Kidney tubule cell (primary cell): ENCODE results near the gene PAX4.
"Not testable (repeated sequence)": the region's sequence is repeated elsewhere in the genome, so short reads cannot be mapped to it uniquely, and the experiment has no call there.

Source experiments
- DNase-seq: peaks from one replicate; pipeline ENCODE4 v3.0.0-alpha.2; 2018; ENCODE audit warnings: low spot score

PAX4 gene

GRCh38 chr7:127585044-127585953 lies 32.6 kb downstream of the PAX4 start, which contains the start of gene GCC1:
Gene GCC1 (minus strand): TSS chr7:127585596. CDS start chr7:127585182, 414 bp downstream.
- DNase-seq = peak; percentile 91

- no peak for DNase-seq
These were observed 33.3 kb downstream of the PAX4 start for GRCh38 chr7:127584648-127585043.

- no peak for DNase-seq
These were observed 35.6 kb downstream of the PAX4 start for GRCh38 chr7:127582361-127582760.

- no peak for DNase-seq
These were observed 36.2 kb downstream of the PAX4 start for GRCh38 chr7:127581716-127582115.

- DNase-seq = no peak
These were observed 37.3 kb downstream of the PAX4 start for GRCh38 chr7:127580612-127581011.

GRCh38 chr7:127578711-127579275 lies 39.1 kb downstream of the PAX4 start:
- no peak for DNase-seq

GRCh38 chr7:127578036-127578684 lies 39.8 kb downstream of the PAX4 start:
- DNase-seq = no peak

- DNase-seq = peak; percentile 76
These were observed 46.0 kb downstream of the PAX4 start for GRCh38 chr7:127571741-127572505.

- DNase-seq = not testable (repeated sequence)
These were observed 49.9 kb downstream of the PAX4 start for GRCh38 chr7:127568034-127568433.

GRCh38 chr7:127566242-127566641 lies 51.7 kb downstream of the PAX4 start:
- DNase-seq = no peak
